K562 (cell line): ENCODE data around the gene PLG. TPM values are rescaled to one million over a fixed set of nuclear protein-coding genes. Genes with fewer than 3 reads are reported as not detected.
A peak's percentile ranks its signal among the peaks of the same experiment; 100 is the strongest.

Experiments
- CTBP1 ChIP-seq: fragments of 450-650 bp; IDR thresholded peaks from 2 replicates; pipeline ENCODE4 v1.6.1; 2016; ENCODE audit warnings: borderline replicate concordance
- E2F3 ChIP-seq: fragments of 250-450 bp; sonication (Bioruptor Pico); IDR thresholded peaks from 2 replicates; pipeline ENCODE4 v1.4.0; 2020; ENCODE audit warnings: mild to moderate bottlenecking
- ETV1 ChIP-seq: fragments of 450-650 bp; conservative IDR thresholded peaks from 2 replicates; pipeline ENCODE4 v1.6.1; 2016; ENCODE audit warnings: missing genetic modification characterization, control low read depth, low read depth, missing compliant biosample characterization
- NFIC ChIP-seq: fragments of 450-650 bp; IDR thresholded peaks from 2 replicates; pipeline ENCODE4 v1.6.1; 2017; ENCODE audit warnings: mild to moderate bottlenecking, inconsistent platforms
- RBBP5 ChIP-seq: fragments of 200-600 bp; sonication (generic); IDR thresholded peaks from 2 replicates; pipeline ENCODE4 v1.6.1; 2012; ENCODE audit warnings: borderline replicate concordance, mild to moderate bottlenecking, low read length, control low read depth, inconsistent platforms; ENCODE audit not compliant: insufficient read depth, poor library complexity, severe bottlenecking
- SMARCA5 ChIP-seq: fragments of 450-650 bp; IDR thresholded peaks from 2 replicates; pipeline ENCODE4 v1.6.1; 2016
- SOX6 ChIP-seq: fragments of 450-650 bp; IDR thresholded peaks from 2 replicates; pipeline ENCODE4 v1.6.1; 2014; ENCODE audit warnings: mild to moderate bottlenecking
- SP1 ChIP-seq: sonication (generic); formaldehyde crosslinking; IDR thresholded peaks from 2 replicates; pipeline ENCODE4 v1.8.1; 2022; ENCODE audit warnings: mild to moderate bottlenecking, missing genetic modification reagents
- XRCC3 ChIP-seq: fragments of 450-650 bp; IDR thresholded peaks from 2 replicates; pipeline ENCODE4 v1.6.1; 2017; ENCODE audit warnings: mild to moderate bottlenecking, moderate library complexity
- ZKSCAN1 ChIP-seq: fragments of 150-350 bp; IDR thresholded peaks from 2 replicates; pipeline ENCODE4 v1.6.1; 2016; ENCODE audit warnings: low read depth, low read length
- ZNF444 ChIP-seq: fragments of 250-450 bp; sonication (Bioruptor Pico); IDR thresholded peaks from 2 replicates; pipeline ENCODE4 v1.4.0; 2020; ENCODE audit warnings: mild to moderate bottlenecking, moderate library complexity
- ZNF644 ChIP-seq: fragments of 200-800 bp; sonication (Bioruptor generic); IDR thresholded peaks from 2 replicates; pipeline ENCODE4 v1.6.1; 2016; ENCODE audit warnings: low read depth, missing genetic modification characterization, missing compliant biosample characterization
- ZNF717 ChIP-seq: fragments of 250-450 bp; sonication (Bioruptor Pico); IDR thresholded peaks from 2 replicates; pipeline ENCODE4 v1.5.0; 2021
- polyA plus RNA-seq, 8 experiments: library from polyadenylated mRNA; depleted of rRNA in 4 of 8; stranded (reverse) in 5 of 8; unstranded in 3 of 8; fragments of >200 nt; fragmentation: Nextera tagmentation in 2 of 8; fragmentation: Illumina TruSeq in 1 of 8; extraction: Ambion mirVana in 2 of 8; extraction: Trizol in 1 of 8; gene quantifications; 2 replicates each; pipeline versions ENCODE4 v1.2.1 to v1.2.3, GENCODE V29; 2011 to 2014; ENCODE audit warnings: inconsistent platforms in 1 of 8, missing spikeins in 1 of 8
- total RNA-seq, 7 experiments: library from RNA; depleted of rRNA in 6 of 7; stranded (reverse); fragments of >200 nt in 6 of 7; fragmentation: Illumina TruSeq in 2 of 7; extraction: Trizol in 2 of 7; gene quantifications; 2 replicates each; pipeline versions ENCODE4 v1.2.1 to v1.2.3, GENCODE V29; 2011 to 2021; ENCODE audit warnings: low replicate concordance in 1 of 7
- TF ChIP-seq, protein P1 (sequence below): sonication (generic); formaldehyde crosslinking; IDR thresholded peaks from 2 replicates; pipeline ENCODE4 v1.8.0; 2022; ENCODE audit warnings: mild to moderate bottlenecking, missing genetic modification reagents
- TF ChIP-seq, protein P2 (sequence below): sonication (generic); formaldehyde crosslinking; IDR thresholded peaks from 2 replicates; pipeline ENCODE4 v1.8.0; 2023; ENCODE audit warnings: mild to moderate bottlenecking, missing genetic modification reagents
- TF ChIP-seq, protein P3 (sequence below): fragments of 450-650 bp; IDR thresholded peaks from 2 replicates; pipeline ENCODE4 v1.6.1; 2016; ENCODE audit warnings: mild to moderate bottlenecking
- TF ChIP-seq, protein P4 (sequence below): fragments of 250-450 bp; sonication (Bioruptor Pico); IDR thresholded peaks from 2 replicates; pipeline ENCODE4 v1.8.0; 2022; ENCODE audit warnings: inconsistent platforms, mild to moderate bottlenecking, moderate library complexity, borderline replicate concordance
- TF ChIP-seq, protein P5 (sequence below): fragments of 250-450 bp; sonication (Bioruptor Pico); IDR thresholded peaks from 2 replicates; pipeline ENCODE4 v1.8.0; 2021; ENCODE audit warnings: mild to moderate bottlenecking, moderate library complexity
- TF ChIP-seq, protein P6 (sequence below): fragments of 450-650 bp; IDR thresholded peaks from 2 replicates; pipeline ENCODE4 v1.6.1; 2016; ENCODE audit warnings: low read depth, mild to moderate bottlenecking, moderate library complexity
- TF ChIP-seq, protein P7 (sequence below): sonication (generic); formaldehyde crosslinking; IDR thresholded peaks from 2 replicates; pipeline ENCODE4 v1.8.1; 2023; ENCODE audit warnings: mild to moderate bottlenecking, missing genetic modification reagents, moderate library complexity

Gene PLG
- total and polyA plus RNA-seq, 9 of the 15 experiments (the other 6 are each of a cell fraction or from before 2014, with no cell fraction given) = 0.64 TPM; not detected in 8

DNA sequence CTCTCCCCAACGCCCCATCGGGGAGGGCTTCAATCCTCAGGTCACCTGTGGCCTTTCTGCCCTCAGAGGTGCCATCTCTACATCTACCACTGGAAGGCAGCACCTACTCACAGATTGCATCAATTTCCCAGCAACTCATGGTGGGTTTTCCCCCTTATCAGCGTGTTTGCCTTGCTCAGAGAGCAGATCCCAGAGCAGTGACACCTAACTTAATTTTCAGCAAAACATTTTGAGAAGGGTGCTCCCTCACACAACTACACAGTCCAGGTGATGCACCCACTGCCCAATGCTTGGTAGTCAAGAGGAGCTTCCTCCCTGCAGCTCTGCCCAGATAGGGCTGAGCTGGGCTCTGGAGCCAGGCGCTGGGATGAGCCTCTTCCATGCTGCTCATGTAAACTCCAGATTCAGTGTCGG lies 48.2 kb downstream of the PLG start (continued):
- TF ChIP-seq, protein P1, sequence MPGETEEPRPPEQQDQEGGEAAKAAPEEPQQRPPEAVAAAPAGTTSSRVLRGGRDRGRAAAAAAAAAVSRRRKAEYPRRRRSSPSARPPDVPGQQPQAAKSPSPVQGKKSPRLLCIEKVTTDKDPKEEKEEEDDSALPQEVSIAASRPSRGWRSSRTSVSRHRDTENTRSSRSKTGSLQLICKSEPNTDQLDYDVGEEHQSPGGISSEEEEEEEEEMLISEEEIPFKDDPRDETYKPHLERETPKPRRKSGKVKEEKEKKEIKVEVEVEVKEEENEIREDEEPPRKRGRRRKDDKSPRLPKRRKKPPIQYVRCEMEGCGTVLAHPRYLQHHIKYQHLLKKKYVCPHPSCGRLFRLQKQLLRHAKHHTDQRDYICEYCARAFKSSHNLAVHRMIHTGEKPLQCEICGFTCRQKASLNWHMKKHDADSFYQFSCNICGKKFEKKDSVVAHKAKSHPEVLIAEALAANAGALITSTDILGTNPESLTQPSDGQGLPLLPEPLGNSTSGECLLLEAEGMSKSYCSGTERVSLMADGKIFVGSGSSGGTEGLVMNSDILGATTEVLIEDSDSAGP = no peak
- no peak for TF ChIP-seq SMARCA5
- TF ChIP-seq, protein P2, sequence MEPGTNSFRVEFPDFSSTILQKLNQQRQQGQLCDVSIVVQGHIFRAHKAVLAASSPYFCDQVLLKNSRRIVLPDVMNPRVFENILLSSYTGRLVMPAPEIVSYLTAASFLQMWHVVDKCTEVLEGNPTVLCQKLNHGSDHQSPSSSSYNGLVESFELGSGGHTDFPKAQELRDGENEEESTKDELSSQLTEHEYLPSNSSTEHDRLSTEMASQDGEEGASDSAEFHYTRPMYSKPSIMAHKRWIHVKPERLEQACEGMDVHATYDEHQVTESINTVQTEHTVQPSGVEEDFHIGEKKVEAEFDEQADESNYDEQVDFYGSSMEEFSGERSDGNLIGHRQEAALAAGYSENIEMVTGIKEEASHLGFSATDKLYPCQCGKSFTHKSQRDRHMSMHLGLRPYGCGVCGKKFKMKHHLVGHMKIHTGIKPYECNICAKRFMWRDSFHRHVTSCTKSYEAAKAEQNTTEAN (CRISPR knock-in tag) = no peak
- TF ChIP-seq, protein P3, sequence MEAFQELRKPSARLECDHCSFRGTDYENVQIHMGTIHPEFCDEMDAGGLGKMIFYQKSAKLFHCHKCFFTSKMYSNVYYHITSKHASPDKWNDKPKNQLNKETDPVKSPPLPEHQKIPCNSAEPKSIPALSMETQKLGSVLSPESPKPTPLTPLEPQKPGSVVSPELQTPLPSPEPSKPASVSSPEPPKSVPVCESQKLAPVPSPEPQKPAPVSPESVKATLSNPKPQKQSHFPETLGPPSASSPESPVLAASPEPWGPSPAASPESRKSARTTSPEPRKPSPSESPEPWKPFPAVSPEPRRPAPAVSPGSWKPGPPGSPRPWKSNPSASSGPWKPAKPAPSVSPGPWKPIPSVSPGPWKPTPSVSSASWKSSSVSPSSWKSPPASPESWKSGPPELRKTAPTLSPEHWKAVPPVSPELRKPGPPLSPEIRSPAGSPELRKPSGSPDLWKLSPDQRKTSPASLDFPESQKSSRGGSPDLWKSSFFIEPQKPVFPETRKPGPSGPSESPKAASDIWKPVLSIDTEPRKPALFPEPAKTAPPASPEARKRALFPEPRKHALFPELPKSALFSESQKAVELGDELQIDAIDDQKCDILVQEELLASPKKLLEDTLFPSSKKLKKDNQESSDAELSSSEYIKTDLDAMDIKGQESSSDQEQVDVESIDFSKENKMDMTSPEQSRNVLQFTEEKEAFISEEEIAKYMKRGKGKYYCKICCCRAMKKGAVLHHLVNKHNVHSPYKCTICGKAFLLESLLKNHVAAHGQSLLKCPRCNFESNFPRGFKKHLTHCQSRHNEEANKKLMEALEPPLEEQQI = no peak
- TF ChIP-seq, protein P4, sequence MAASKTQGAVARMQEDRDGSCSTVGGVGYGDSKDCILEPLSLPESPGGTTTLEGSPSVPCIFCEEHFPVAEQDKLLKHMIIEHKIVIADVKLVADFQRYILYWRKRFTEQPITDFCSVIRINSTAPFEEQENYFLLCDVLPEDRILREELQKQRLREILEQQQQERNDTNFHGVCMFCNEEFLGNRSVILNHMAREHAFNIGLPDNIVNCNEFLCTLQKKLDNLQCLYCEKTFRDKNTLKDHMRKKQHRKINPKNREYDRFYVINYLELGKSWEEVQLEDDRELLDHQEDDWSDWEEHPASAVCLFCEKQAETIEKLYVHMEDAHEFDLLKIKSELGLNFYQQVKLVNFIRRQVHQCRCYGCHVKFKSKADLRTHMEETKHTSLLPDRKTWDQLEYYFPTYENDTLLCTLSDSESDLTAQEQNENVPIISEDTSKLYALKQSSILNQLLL = no peak
- no peak for TF ChIP-seq E2F3
- TF ChIP-seq, protein P5, sequence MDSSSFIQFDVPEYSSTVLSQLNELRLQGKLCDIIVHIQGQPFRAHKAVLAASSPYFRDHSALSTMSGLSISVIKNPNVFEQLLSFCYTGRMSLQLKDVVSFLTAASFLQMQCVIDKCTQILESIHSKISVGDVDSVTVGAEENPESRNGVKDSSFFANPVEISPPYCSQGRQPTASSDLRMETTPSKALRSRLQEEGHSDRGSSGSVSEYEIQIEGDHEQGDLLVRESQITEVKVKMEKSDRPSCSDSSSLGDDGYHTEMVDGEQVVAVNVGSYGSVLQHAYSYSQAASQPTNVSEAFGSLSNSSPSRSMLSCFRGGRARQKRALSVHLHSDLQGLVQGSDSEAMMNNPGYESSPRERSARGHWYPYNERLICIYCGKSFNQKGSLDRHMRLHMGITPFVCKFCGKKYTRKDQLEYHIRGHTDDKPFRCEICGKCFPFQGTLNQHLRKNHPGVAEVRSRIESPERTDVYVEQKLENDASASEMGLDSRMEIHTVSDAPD (CRISPR knock-in tag) = no peak
- TF ChIP-seq RBBP5 = no peak
- TF ChIP-seq NFIC = peak; percentile 10; the same call in 1 of the 2 replicates
- TF ChIP-seq CTBP1 = 0 out of 2 replicates have a peak, but pooled peaks have one; percentile 29
- no peak for TF ChIP-seq ZKSCAN1
- TF ChIP-seq SP1 = no peak
- 0 out of 2 replicates have a peak, but pooled peaks have one; percentile 19 for TF ChIP-seq SOX6
- TF ChIP-seq ZNF444 (CRISPR knock-in tag) = no peak
- TF ChIP-seq ZNF717 (CRISPR knock-in tag) = no peak
- no peak for TF ChIP-seq XRCC3
- TF ChIP-seq, protein P6, sequence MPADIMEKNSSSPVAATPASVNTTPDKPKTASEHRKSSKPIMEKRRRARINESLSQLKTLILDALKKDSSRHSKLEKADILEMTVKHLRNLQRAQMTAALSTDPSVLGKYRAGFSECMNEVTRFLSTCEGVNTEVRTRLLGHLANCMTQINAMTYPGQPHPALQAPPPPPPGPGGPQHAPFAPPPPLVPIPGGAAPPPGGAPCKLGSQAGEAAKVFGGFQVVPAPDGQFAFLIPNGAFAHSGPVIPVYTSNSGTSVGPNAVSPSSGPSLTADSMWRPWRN = no peak
- TF ChIP-seq ZNF644 (tag) = no peak
- no peak for TF ChIP-seq ETV1 (tag)
- TF ChIP-seq, protein P7, sequence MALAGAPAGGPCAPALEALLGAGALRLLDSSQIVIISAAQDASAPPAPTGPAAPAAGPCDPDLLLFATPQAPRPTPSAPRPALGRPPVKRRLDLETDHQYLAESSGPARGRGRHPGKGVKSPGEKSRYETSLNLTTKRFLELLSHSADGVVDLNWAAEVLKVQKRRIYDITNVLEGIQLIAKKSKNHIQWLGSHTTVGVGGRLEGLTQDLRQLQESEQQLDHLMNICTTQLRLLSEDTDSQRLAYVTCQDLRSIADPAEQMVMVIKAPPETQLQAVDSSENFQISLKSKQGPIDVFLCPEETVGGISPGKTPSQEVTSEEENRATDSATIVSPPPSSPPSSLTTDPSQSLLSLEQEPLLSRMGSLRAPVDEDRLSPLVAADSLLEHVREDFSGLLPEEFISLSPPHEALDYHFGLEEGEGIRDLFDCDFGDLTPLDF = no peak
